ENCODE data around the gene PEBP1.

- TF ChIP-seq CTCF (IDR thresholded peaks at IDR 0.05) (no peak), EP300 (IDR thresholded peaks at IDR 0.05) (no peak), POLR2A (IDR thresholded peaks at IDR 0.05) (no peak), POLR2AphosphoS5 (IDR thresholded peaks at IDR 0.05) (no peak)
These were observed 10.2 kb upstream of the PEBP1 start for GRCh38 chr12:118125743-118126118.

All from gastroesophageal sphincter (tissue), 3 donors.